Cerebellar cortex (tissue), 1 donor: ENCODE results near the gene CCDC77.
"Not testable (repeated sequence)": the region's sequence is repeated elsewhere in the genome, so short reads cannot be mapped to it uniquely, and the experiment has no call there.

ENCODE experiments used
- DNase-seq: peaks from one replicate; pipeline ENCODE4 v3.0.0-alpha.2; 2015; ENCODE audit warnings: low spot score

CCDC77 gene

GRCh38 chr12:401235-402028 is at the start of gene CCDC77:
CCDC77 (plus strand) TSS chr12:401644; CDS start chr12:409384, 7,740 bp downstream.
- peak; percentile 96 for DNase-seq

- no peak for DNase-seq
Observed at GRCh38 chr12:356276-356988, 45.0 kb upstream of the CCDC77 start.

- DNase-seq = no peak
Observed at GRCh38 chr12:359091-359490, 42.4 kb upstream of the CCDC77 start.

GRCh38 chr12:366820-367219 is 34.6 kb upstream of the CCDC77 start:
- no peak for DNase-seq

- no peak for DNase-seq
Observed at GRCh38 chr12:367972-368371, 33.5 kb upstream of the CCDC77 start.

- not testable (repeated sequence) for DNase-seq
Observed at GRCh38 chr12:370739-371485, 30.5 kb upstream of the CCDC77 start.

GRCh38 chr12:386651-387050 is 14.8 kb upstream of the CCDC77 start:
- DNase-seq = no peak

- no peak for DNase-seq
Observed at GRCh38 chr12:388012-388411, 13.4 kb upstream of the CCDC77 start.

GRCh38 chr12:388541-389141 is 12.8 kb upstream of the CCDC77 start:
- DNase-seq = peak; percentile 34

GRCh38 chr12:389142-390096 is 12.0 kb upstream of the CCDC77 start, which contains the start of gene KDM5A:
KDM5A (minus strand) TSS chr12:389320; CDS start chr12:389091, 229 bp downstream.
- DNase-seq = peak; percentile 93

GRCh38 chr12:400828-401227 is 616 bp upstream of the CCDC77 start:
- no peak for DNase-seq

- peak; percentile 44 for DNase-seq
Observed at GRCh38 chr12:402029-402389, 565 bp downstream of the CCDC77 start.

- no peak for DNase-seq
Observed at GRCh38 chr12:414859-415258, 13.4 kb downstream of the CCDC77 start.

GRCh38 chr12:418432-418831 is 17.0 kb downstream of the CCDC77 start:
- no peak for DNase-seq

GRCh38 chr12:422526-422925 is 21.1 kb downstream of the CCDC77 start:
- DNase-seq = no peak

- DNase-seq = not testable (repeated sequence)
Observed at GRCh38 chr12:435737-436136, 34.3 kb downstream of the CCDC77 start.

- peak; percentile 74 for DNase-seq
Observed at GRCh38 chr12:442235-442884, 40.9 kb downstream of the CCDC77 start.

GRCh38 chr12:447141-447540 is 45.7 kb downstream of the CCDC77 start:
- DNase-seq = no peak

GRCh38 chr12:449203-449602 is 47.8 kb downstream of the CCDC77 start:
- DNase-seq = no peak

- DNase-seq = no peak
Observed at GRCh38 chr12:450438-450837, 49.0 kb downstream of the CCDC77 start.
